Stimulated activated memory B cell treated with anti-CD40 and anti-IgM and Interleukin-4, amounts not matched to agents 10 μg/mL and 1 μg/mL and 100 μg/mL, for 72 hours (primary cell): ENCODE measurements around the gene CD2.
"Not testable (repeated sequence)": the region's sequence is repeated elsewhere in the genome, so short reads cannot be mapped to it uniquely, and the experiment has no call there.

ENCODE experiments used
- ATAC-seq: fragments of 150-1000 bp; cut with Tn5 transposase; 2 replicates; pipeline ENCODE4 v1.10.0; 2021
- H3K27ac Mint-ChIP-seq: one replicate; pipeline ENCODE4 v1.8.0; 2022; ENCODE audit warnings: mild to moderate bottlenecking, mixed read lengths
- H3K27me3 Mint-ChIP-seq: one replicate; pipeline ENCODE4 v1.8.0; 2022; ENCODE audit warnings: mixed read lengths
- H3K36me3 Mint-ChIP-seq: one replicate; pipeline ENCODE4 v1.8.0; 2022; ENCODE audit warnings: mixed read lengths
- H3K4me1 Mint-ChIP-seq: one replicate; pipeline ENCODE4 v1.8.0; 2022; ENCODE audit warnings: mixed read lengths
- H3K4me3 Mint-ChIP-seq: one replicate; pipeline ENCODE4 v1.8.0; 2022; ENCODE audit warnings: mild to moderate bottlenecking, moderate library complexity, mixed read lengths
- H3K9me3 Mint-ChIP-seq: one replicate; pipeline ENCODE4 v1.8.0; 2022; ENCODE audit warnings: mixed read lengths

CD2 gene

DNA sequence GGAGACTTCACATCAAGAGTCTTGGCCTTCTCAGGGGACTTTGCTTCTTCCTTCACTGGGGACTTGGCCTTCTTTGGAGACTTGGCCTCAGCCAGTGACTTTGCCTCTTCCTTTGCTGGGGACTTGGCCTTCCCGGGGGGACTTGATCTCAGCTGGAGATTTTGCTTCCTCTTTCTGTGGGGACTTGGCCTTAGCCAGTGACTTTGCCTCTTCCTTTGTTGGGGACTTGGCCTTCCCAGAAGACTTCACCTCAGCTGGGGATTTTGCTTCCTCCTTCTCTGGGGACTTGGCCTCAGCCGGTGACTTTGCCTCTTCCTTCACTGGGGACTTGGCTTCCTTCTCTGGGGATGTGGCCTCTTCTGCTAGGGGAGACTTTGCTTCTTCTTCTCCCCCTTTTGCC is 13.5 kb upstream of the CD2 start:
- Mint-ChIP-seq H3K9me3 (peaks cover 23% of the 10 kb centered on the region), H3K4me1 (peaks cover 48% of the 10 kb centered on the region), H3K4me3 (no peak overlapping the region), H3K27ac (peak overlapping the region; percentile 33), H3K36me3 (peaks cover 9% of the 10 kb centered on the region), H3K27me3 (no peaks in the 10 kb centered on the region)
- no peak for ATAC-seq

DNA sequence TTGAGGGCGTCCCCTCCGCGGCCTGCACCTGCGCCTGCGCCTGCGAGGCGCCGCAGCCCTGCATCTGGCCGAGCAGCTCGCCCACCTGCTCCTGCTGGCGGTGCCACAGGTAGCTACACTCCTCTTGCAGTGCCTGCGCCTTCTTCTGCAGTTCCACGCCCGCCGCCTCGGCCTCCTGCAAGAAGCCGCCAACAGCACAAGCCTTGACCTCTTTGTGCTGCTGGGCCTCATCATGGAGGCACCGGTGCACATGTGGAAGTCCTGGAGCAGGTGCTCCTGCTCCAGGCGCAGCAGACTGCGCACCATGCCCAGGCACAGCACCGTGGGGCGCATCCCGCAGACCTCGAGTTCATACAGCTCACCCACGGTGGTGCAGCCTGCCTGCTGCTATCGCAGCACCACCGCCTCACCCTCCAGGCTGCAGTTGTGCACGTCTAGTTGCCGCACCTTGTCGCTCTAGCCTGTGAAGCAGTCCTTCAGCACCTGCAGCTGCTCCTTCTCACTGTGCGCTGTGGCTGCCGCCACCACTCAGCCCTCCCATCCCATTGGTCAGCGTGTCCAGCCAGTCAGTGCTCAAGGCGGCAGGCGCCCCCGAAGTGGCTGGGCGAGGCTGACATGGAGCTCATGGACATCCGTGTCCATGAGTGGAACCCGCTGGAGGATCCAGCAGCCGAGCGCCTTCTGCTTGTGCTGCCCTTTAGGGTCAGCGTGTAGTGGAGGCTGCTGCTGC is 12.2 kb upstream of the CD2 start:
- H3K9me3 Mint-ChIP-seq: peaks cover 29% of the 10 kb centered on the region
- H3K36me3 Mint-ChIP-seq: peaks cover 9% of the 10 kb centered on the region
- ATAC-seq: no peak
- H3K4me1 Mint-ChIP-seq: peaks cover 42% of the 10 kb centered on the region
- no peaks in the 10 kb centered on the region for H3K27me3 Mint-ChIP-seq
- H3K27ac Mint-ChIP-seq: no peak overlapping the region
- no peak overlapping the region for H3K4me3 Mint-ChIP-seq

DNA sequence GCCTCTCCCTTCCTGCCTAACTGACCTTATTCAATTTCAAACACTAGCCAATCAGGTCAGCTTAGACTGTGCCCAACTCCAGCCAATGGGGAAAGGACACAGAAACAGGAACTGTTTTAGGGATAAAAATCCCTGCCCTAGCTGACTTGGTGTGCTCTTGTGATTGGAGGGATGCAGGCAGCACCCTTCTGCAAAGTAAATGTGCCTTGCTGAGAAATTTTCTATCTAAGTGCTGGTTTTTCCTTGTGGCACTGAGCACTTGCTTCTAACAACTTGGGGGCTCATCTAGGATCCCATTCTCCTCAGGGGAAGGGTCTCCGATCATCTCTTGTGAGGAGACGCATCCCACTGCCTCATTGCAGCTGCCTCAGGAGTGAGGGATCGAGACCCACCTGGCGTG is 10.7 kb upstream of the CD2 start:
- Mint-ChIP-seq H3K36me3 (peaks cover 9% of the 10 kb centered on the region), H3K4me3 (no peak overlapping the region), H3K27me3 (no peaks in the 10 kb centered on the region), H3K27ac (no peak overlapping the region), H3K9me3 (peaks cover 37% of the 10 kb centered on the region), H3K4me1 (peaks cover 27% of the 10 kb centered on the region)
- ATAC-seq: no peak

DNA sequence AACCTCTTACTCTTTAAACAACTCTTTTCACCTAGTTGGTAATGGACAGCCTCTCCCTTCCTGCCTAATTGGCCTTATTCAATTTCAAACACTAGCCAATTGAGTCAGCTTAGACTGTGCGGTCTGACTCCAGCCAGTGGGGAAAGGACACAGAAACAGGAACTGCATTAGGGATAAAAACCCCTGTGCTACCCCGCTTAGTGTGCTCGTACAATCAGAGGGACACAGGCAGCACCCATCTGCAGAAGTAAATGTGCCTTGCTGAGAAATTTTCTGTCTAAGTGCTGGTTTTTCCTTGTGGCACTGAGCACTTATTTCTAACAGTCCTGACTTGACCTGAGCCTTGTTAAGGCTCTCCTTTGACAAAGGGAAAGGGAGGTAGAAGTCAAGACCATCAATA is 6.0 kb upstream of the CD2 start:
- Mint-ChIP-seq H3K27ac (no peak overlapping the region), H3K9me3 (peaks cover 36% of the 10 kb centered on the region), H3K4me1 (peaks cover under 1% of the 10 kb centered on the region), H3K36me3 (peaks cover 5% of the 10 kb centered on the region), H3K27me3 (peaks cover 3% of the 10 kb centered on the region), H3K4me3 (no peak overlapping the region)
- ATAC-seq: no peak

DNA sequence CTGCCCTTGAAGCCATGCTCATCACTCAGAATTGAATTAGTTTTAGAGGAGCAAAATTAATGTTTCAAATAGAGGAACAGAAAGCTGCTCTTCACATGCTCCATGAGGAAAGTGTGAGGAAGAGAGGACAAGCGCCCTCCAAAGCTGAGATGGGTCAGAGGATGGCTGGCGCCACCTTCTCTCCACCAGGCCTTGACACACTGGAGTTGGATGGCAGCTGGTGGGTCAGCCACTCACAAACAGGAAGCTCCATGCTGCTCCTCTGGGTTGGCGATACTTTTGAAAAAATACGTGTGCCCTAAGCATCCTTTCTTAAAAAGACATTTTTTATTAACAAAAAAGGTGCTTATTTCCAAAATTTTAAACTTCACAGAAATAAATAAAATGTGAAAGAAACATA is 3.1 kb upstream of the CD2 start:
- Mint-ChIP-seq H3K36me3 (no peaks in the 10 kb centered on the region), H3K9me3 (peaks cover 18% of the 10 kb centered on the region)

DNA sequence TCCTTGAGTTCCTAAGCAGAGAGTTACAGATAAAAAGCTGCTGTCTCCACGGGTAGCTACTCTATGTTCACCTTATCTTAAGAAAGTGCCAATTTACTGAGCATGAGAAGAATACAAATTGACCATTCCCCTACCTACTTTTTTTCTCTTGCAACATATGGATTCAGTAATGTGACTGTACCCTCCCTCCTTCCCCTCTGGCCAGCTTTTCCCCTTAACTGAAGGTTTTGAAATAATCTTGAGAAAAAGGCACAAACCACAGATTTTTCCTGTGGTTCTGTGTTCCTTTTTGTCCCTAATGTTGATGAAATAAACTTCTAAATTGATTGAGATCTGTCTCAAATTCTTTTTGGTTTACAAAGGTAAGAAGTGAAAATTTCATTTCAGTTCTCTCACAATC is 2.6 kb upstream of the CD2 start:
- H3K4me1 Mint-ChIP-seq: peaks cover 6% of the 10 kb centered on the region
- H3K27ac Mint-ChIP-seq: no peak overlapping the region
- ATAC-seq: no peak
- no peak overlapping the region for H3K4me3 Mint-ChIP-seq
- H3K36me3 Mint-ChIP-seq: no peaks in the 10 kb centered on the region
- peaks cover 14% of the 10 kb centered on the region for H3K9me3 Mint-ChIP-seq
- peaks cover 24% of the 10 kb centered on the region for H3K27me3 Mint-ChIP-seq

More for the DNA sequence above, 3.1 kb upstream of the CD2 start:
- H3K4me1 Mint-ChIP-seq: peaks cover 6% of the 10 kb centered on the region
- peaks cover 24% of the 10 kb centered on the region for H3K27me3 Mint-ChIP-seq
- no peak overlapping the region for H3K4me3 Mint-ChIP-seq
- peak; percentile 50 for ATAC-seq
- no peak overlapping the region for H3K27ac Mint-ChIP-seq

DNA sequence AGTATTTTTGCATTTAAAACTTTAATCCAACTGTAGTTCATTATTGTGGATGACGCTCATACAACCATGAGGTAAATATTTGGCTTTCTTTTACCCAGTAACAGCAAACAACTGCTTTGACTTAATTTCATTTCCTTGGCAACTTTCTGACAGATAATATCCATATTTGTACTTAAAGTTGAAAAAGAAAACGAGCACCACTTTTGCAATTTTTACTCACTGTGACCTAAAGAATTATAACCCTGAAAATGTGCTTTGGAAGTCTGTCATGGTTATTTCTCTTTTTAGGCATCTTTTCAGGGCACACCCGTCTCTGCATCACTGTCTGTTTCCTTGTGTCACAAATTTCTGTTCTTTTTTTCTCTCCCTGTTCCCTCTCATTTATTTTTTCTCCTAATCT is 918 bp upstream of the CD2 start:
- Mint-ChIP-seq H3K36me3 (no peaks in the 10 kb centered on the region), H3K4me1 (peaks cover 6% of the 10 kb centered on the region), H3K27me3 (peaks cover 24% of the 10 kb centered on the region), H3K4me3 (no peak overlapping the region), H3K27ac (no peak overlapping the region), H3K9me3 (peaks cover 6% of the 10 kb centered on the region)
- no peak for ATAC-seq

DNA sequence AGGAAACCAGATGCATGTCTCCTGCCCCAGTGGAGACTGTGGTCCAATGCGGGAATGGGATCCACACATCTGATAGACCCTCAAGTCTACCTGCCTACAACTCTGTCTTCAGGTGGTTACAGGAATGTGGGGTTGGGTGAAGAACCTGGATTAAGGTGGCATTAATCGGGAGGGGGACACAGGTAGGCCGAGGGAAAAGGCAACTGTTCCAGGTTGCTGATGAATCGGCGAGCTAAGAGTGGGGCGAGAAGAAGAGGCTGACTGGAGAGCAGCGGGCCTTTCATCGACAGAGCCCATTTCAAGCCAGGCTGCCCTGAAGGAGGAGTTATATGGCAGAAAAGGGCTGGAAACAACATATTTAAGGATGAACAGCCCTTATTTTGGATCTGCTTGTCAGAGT is 836 bp downstream of the CD2 start:
- no peak for ATAC-seq
- H3K4me1 Mint-ChIP-seq: peaks cover 6% of the 10 kb centered on the region
- H3K27me3 Mint-ChIP-seq: peaks cover 24% of the 10 kb centered on the region
- no peak overlapping the region for H3K4me3 Mint-ChIP-seq
- H3K9me3 Mint-ChIP-seq: no peaks in the 10 kb centered on the region
- H3K27ac Mint-ChIP-seq: no peak overlapping the region
- H3K36me3 Mint-ChIP-seq: no peaks in the 10 kb centered on the region

DNA sequence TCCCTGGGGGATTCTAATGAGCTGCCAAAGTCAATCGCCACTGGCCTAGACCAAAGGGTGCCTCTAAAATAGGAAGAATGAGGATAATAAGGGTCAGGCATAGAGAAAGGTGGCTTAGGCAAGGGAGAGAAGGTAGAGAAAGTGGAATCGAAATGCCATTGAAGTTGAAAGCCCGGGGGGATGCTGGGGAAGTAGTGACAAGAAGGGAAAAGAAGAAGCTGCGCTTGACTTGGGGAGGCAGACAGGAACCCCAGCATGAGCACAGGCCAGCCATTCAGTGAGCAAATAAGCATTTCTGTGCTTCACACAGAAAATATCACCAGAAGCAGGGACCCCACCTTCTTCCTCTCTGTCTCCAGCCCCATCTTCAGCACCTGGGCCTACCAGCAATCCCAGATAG is 1.5 kb downstream of the CD2 start:
- Mint-ChIP-seq H3K9me3 (no peaks in the 10 kb centered on the region), H3K4me3 (no peak overlapping the region)
- ATAC-seq: no peak

DNA sequence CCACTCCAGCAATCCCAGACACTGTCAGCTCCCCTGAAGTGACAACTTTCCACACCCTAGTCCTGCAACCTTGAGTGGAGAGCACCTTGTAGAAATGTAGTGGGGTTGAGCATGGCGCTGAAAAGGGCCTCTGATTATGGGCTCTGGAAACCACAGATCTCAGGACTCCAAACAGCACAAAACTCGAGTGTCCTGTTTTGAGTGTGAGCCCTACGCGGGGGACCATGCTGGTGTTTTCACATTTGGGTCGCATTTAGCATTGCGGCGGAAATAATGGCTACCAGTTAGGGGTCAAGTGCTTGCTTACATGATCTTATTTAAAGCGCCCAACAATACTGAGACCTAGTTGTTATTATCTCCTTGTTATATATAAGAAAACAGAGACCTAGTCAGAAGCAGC is 1.9 kb downstream of the CD2 start:
- not testable (repeated sequence) for H3K9me3 Mint-ChIP-seq, H3K36me3 Mint-ChIP-seq, H3K27ac Mint-ChIP-seq, H3K4me1 Mint-ChIP-seq, H3K4me3 Mint-ChIP-seq, ATAC-seq
- peaks cover 24% of the 10 kb centered on the region for H3K27me3 Mint-ChIP-seq

More for the DNA sequence above, 1.5 kb downstream of the CD2 start:
- H3K36me3 Mint-ChIP-seq: no peaks in the 10 kb centered on the region
- H3K27ac Mint-ChIP-seq: no peak overlapping the region
- peaks cover 6% of the 10 kb centered on the region for H3K4me1 Mint-ChIP-seq
- H3K27me3 Mint-ChIP-seq: peaks cover 24% of the 10 kb centered on the region

DNA sequence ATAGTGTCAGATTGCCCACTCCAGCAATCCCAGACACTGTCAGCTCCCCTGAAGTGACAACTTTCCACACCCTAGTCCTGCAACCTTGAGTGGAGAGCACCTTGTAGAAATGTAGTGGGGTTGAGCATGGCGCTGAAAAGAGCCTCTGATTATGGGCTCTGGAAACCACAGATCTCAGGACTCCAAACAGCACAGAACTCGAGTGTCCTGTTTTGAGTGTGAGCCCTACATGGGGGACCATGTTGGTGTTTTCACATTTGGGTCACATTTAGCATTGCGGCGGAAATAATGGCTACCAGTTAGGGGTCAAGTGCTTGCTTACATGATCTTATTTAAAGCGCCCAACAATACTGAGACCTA is 4.2 kb downstream of the CD2 start:
- H3K4me3 Mint-ChIP-seq, ATAC-seq: not testable (repeated sequence)

DNA sequence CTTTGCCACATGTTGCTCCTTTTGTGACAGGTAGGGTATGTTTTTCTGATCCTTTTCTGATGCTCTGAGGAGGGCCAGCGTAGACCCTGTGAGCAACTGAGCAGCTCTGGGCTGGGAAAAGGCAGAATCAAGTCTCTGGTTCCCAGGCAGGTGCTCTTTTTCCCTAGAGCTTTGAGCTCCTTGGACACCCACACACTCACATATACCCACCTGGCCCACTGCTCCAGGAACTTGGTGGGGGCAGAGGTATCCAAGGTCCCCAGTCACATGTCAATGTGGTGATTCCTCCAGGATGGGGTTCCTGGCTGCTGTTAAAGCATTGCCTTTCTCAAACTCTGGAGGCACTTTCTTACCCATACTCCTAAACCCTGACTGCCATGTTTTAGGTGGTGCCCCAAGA is 5.4 kb downstream of the CD2 start:
- peaks cover 8% of the 10 kb centered on the region for H3K27me3 Mint-ChIP-seq
- no peaks in the 10 kb centered on the region for H3K4me1 Mint-ChIP-seq
- H3K4me3 Mint-ChIP-seq: no peak overlapping the region
- no peak for ATAC-seq
- H3K9me3 Mint-ChIP-seq: no peaks in the 10 kb centered on the region
- H3K36me3 Mint-ChIP-seq: no peaks in the 10 kb centered on the region
- H3K27ac Mint-ChIP-seq: no peak overlapping the region

More for the DNA sequence above, 4.2 kb downstream of the CD2 start:
- H3K4me1 Mint-ChIP-seq, H3K27ac Mint-ChIP-seq, H3K36me3 Mint-ChIP-seq, H3K9me3 Mint-ChIP-seq: not testable (repeated sequence)
- H3K27me3 Mint-ChIP-seq: peaks cover 20% of the 10 kb centered on the region

DNA sequence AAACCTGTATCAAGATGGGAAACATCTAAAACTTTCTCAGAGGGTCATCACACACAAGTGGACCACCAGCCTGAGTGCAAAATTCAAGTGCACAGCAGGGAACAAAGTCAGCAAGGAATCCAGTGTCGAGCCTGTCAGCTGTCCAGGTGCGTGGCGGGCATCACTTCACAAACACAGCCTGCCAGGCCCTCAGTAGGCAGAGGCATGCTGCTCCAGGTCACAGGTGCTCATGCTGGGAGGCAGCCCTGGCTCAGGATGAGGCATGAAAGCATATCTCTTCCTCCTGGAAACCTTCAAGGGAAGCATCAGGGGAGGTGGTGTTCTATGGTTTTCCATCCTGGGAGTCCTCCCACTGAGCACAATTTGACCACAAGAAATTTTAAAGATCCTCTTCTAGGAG is 6.3 kb downstream of the CD2 start:
- H3K36me3 Mint-ChIP-seq: no peaks in the 10 kb centered on the region

DNA sequence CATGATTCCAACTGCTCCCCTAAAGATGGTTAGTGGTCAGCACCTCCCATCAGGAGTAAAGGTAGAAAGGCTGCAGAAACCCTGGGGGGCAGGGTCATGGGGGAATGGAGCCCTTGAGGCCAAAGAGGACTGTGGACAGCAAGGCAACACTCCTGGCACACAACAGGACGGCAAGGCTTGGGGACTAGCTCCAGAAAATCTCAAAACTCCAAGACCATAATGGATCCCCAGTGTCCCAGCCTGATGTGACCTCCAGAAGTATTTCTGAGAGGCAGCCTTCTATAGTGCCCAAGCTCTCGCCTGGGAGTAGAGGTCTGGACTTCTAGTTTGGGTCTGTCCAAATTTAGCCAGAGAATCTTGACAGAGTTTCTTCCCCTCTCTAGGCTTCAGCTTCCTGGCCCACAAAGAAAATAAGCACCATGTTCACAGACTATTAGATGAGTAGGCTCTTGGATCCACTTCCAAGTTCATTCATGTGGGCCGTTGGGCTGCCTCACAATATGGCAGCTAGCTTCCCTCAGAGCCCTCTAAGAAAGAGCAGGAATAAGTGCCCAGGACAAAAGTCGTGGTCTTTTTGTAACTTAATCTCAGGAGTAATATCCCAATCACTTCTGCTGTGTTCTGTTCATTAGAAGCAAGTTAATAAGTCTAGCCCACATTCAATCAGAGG is 6.9 kb downstream of the CD2 start:
- Mint-ChIP-seq H3K4me3 (no peak overlapping the region), H3K36me3 (no peaks in the 10 kb centered on the region), H3K9me3 (no peaks in the 10 kb centered on the region), H3K27me3 (peaks cover 5% of the 10 kb centered on the region), H3K27ac (no peak overlapping the region), H3K4me1 (no peaks in the 10 kb centered on the region)
- no peak for ATAC-seq

More for the DNA sequence above, 6.3 kb downstream of the CD2 start:
- H3K27ac Mint-ChIP-seq: no peak overlapping the region
- no peak for ATAC-seq
- H3K4me1 Mint-ChIP-seq: no peaks in the 10 kb centered on the region
- peaks cover under 1% of the 10 kb centered on the region for H3K27me3 Mint-ChIP-seq
- no peak overlapping the region for H3K4me3 Mint-ChIP-seq
- H3K9me3 Mint-ChIP-seq: no peaks in the 10 kb centered on the region

DNA sequence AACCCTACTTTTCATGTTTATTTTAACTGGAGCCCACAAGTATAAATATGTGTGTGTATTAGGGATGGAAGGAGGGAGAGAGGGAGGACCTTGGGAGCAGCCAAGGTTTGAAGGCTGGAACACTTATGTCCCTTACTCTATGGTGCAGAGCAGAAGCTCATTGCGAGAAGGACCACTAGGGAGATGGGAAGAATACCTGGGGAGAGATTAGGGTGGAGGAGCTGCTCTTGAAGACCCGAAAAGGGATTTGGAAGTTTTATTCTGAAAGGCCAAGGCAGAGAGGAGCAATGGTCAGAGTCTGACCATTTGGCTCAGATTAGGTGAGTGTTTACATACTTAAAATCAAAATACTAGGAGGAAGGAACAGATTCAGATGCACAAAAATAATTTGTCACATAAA is 8.1 kb downstream of the CD2 start:
- H3K4me1 Mint-ChIP-seq: no peaks in the 10 kb centered on the region
- H3K27ac Mint-ChIP-seq: no peak overlapping the region
- peaks cover 5% of the 10 kb centered on the region for H3K27me3 Mint-ChIP-seq
- H3K36me3 Mint-ChIP-seq: no peaks in the 10 kb centered on the region
- ATAC-seq: no peak
- H3K4me3 Mint-ChIP-seq: no peak overlapping the region
- H3K9me3 Mint-ChIP-seq: no peaks in the 10 kb centered on the region

DNA sequence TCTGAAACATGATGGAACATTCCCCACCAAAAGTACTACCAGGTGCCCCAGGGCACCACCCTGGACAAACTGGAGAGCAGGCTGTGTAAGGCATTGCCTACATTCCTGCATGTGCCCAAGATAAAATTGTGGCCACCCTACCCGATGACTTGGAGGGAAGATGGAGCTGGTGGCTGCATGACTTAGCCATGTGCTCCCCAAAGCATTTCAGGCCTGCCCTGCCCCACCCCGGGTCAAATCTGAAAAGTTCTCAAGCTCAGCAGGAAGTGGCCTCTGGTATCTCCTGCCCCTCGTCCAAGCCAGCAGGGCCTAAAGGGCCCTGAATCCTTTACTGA is 8.5 kb downstream of the CD2 start:
- H3K9me3 Mint-ChIP-seq: no peaks in the 10 kb centered on the region
- no peaks in the 10 kb centered on the region for H3K36me3 Mint-ChIP-seq
- no peak for ATAC-seq
- H3K27me3 Mint-ChIP-seq: peaks cover 5% of the 10 kb centered on the region
- no peaks in the 10 kb centered on the region for H3K4me1 Mint-ChIP-seq
- H3K4me3 Mint-ChIP-seq: no peak overlapping the region
- H3K27ac Mint-ChIP-seq: no peak overlapping the region
